ENCODE data around the gene TAF4B.
"Not testable (repeated sequence)": the region's sequence is repeated elsewhere in the genome, so short reads cannot be mapped to it uniquely, and the experiment has no call there.

TAF4B gene

DNA sequence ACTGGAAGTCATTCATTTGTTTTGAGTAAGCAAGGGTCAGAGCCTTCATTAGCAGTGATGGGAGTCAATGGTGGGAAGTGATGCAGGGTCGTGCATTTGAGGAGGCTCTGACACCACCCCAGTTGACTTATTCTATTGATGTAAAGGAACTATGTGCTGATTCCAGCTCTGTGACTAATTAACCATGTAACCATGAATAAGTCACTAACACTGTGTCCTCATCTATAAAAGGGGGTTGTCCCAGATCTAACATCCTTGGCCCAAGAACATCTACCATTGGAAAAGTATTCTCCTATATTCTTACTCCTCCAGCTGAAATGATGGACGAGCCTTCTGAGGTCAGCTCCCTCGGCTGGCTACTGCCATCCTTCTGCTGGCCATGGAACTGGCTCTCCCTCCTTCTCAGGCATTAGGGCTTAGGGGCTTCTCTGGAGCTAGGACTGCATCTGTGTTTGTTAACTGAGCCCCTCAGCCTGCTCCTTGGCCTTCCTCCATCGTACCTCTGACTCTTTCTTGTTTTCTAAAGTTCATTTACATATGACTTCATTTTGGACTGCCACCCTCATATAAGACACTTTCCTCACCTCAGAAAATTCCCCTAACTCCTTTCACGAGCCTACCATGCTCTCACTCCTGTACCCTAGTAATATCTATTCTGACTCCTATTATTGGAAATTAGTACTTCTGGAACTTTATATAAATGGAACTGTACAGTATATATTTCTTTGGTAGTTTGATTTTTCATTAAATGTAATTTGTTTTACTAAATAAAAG lies 206.6 kb downstream of the TAF4B start:
- no peak for DNase-seq

DNA sequence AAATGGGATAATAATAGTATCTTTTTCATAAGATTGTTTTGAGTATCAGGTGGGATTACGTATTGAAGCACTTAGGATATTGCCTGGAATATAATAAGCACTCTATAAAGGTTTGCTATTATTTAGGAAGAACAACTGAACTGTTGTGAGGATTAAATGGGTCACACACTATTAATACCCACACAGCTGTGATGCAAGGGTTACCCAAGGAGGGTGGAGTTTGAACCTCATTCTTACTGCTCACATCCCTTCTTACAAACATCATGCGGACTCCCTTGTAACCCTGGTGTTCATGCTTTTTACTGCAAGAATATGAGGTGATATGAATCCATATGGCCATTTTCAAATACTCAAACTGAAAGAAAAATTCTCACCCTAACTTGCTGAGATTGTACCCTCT lies 208.6 kb downstream of the TAF4B start:
- no peak for DNase-seq

DNA sequence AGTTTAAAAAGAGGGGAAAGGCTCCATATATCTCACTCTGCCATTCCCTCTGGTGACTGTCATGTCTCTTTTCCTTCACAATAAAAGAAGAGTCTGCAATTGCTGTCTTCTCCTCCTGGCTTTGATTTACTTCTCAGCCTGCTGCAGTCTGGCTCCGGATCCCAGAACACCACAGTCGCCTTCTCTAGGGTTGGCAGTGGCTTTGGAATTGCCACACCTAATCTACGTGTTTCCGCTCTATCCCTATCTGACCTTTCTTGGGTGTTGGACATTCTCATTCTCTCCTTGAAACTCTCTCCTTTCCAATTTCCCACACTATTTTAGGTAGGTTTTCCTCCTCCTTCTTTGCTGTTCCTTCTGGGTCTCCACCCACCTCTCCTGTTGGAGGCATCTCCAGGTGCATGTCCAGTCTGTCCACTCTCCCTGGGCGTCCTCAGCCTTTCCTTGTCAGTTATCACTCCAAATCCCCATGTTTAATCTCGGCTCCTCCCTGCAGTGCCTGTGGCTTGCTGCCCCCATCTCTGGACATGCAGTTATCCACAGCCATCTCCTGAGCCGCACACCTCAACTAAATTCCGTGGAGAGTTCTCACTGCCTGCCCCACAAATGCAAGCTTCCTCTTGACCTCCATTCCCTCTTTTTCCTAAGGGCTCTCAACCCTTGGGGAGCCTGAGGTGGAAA lies 209.3 kb downstream of the TAF4B start:
- no peak for DNase-seq

DNA sequence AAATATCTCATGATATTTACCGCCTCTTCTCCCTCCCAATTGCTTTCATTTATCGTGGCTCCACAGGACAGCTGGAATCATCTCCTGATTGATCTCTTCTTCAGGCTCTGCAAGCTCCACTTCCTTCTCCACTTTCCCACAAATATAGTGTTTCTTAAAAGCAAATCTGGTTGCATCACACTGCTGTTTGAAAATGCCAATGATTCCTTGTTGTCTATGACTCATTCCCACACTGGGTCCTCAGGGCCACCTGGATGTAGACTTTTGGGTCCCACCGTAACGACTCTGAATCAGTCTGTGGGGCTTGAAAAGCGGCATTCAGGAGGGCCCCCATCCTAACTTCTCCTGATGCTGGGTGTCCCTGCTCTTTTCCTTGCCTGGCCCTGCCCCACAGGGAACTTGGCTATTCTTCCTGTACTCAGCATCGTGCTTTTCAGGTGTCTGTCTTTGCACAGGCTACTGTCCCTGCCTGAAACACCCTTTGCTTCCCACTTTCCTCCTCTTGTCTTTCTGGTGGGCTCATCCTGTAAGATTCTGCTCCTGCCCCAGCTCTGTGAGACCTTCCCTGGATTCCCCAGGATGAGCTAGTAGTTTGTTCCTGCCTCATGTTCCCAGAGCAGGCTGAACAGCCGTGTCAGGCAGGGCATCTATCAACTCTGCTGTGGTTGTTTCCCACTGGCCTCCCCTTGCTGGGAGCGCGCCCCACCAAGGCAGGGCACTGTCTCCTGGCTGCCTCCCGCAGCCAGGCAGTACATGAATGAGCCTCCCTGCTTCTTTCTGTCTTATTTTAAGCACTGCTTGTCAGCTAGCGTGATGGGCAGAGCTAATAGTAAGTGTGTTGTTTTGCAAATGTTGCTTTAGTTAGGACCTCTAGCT lies 210.2 kb downstream of the TAF4B start:
- no peak for DNase-seq

DNA sequence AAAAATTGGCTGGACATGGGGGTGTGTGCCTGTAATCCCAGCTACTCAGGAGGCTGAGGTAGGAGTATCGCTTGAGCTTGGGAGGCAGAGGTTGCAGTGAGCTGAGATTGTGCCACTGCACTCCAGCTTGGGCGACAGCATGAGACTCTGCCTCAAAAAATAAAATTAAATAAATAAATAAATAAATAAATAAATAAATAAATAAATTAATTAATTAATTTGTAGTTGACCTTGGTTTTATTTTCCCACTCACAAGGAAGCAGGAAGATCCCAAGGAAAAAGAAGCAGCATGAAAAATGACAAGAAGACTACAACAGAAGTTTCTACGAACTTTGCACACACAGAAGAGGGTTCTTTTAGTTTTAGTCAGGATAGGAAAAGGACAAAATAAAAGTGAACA lies 211.4 kb downstream of the TAF4B start:
- DNase-seq = not testable (repeated sequence)

DNA sequence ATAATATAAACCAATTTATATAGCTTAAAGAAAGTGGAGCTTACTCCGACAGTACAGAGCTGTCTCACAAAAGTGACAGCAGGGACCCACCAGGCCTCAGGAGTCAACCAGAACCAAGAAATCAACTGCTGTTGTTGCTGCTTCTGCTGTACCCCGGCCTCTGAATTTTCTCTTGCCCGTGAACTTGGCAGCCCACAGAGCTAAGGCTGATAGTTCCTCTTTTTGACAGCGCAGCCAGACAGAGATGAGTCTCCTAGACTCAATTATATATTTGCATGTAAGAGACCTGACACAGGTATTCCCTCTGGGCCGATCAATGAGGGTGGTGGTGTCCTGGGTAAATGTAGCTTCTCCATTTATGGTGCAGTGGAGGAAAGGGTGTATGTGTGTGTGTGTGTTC lies 212.7 kb downstream of the TAF4B start:
- no peak for DNase-seq

DNA sequence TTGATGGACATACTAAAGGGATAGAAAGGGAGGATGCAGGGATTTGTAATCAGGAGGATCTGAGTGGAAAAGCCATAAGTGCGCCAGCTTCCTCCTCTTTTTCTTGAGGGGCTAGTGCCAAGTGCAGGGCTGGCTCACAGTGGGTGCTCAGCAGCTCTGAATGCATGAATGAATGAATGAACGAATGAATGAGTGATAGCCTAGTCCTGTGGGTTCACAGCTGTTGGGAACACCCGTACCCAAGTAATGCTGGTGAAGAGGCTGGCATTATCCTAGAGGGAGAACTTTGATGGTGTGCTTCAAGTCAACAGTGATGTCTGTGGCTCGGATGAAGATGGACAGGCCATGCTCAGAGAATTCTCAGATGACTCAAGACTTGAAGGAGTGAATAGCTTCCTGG lies 213.3 kb downstream of the TAF4B start:
- DNase-seq = no peak

DNA sequence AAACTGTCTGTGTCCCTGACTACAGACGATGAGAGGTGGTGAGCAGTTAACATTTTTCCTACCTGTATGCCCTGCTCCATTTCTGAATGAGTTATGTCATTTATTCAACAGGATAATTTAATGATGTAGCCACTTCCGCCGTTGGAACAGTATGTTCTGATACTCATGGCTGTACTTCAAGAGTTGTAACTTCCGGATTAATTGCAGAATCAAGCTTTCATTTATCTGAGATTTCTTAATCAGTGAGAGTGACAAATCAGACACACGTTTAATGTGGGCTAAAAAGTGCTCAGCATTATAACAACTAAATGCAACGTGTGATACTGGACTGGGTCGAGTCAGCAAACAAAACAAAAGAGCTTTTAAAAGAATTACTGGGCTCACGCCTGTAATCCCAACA lies 214.4 kb downstream of the TAF4B start:
- no peak for DNase-seq
